ENCODE results near the gene PTPN20.

PTPN20 gene

GRCh38 chr10:47022311-47023131 lies 111.3 kb downstream of the PTPN20 start:
- no peak for DNase-seq

- no peak for DNase-seq
Observed at GRCh38 chr10:47023237-47024045, 112.2 kb downstream of the PTPN20 start.

- no peak for DNase-seq
Observed at GRCh38 chr10:47024046-47024322, 112.8 kb downstream of the PTPN20 start.

GRCh38 chr10:47024399-47025252 lies 113.4 kb downstream of the PTPN20 start:
- peak; percentile 40 for DNase-seq

- DNase-seq, result no peak
Observed at GRCh38 chr10:47025253-47025539, 114.0 kb downstream of the PTPN20 start.

- no peak for DNase-seq
Observed at GRCh38 chr10:47025540-47026300, 114.5 kb downstream of the PTPN20 start.

GRCh38 chr10:47026301-47027107 lies 115.3 kb downstream of the PTPN20 start:
- no peak for DNase-seq

GRCh38 chr10:47027108-47027783 lies 116.0 kb downstream of the PTPN20 start:
- no peak for DNase-seq

- no peak for DNase-seq
Observed at GRCh38 chr10:47027784-47028260, 116.6 kb downstream of the PTPN20 start.

GRCh38 chr10:47028466-47028865 lies 117.2 kb downstream of the PTPN20 start:
- no peak for DNase-seq

GRCh38 chr10:47029181-47030009 lies 118.2 kb downstream of the PTPN20 start:
- no peak for DNase-seq

- DNase-seq, result no peak
Observed at GRCh38 chr10:47030191-47030703, 119.0 kb downstream of the PTPN20 start.

- DNase-seq, result no peak
Observed at GRCh38 chr10:47031211-47031900, 120.1 kb downstream of the PTPN20 start.

- DNase-seq, result no peak
Observed at GRCh38 chr10:47031901-47032465, 120.8 kb downstream of the PTPN20 start.

GRCh38 chr10:47033081-47033480 lies 121.9 kb downstream of the PTPN20 start:
- no peak for DNase-seq

GRCh38 chr10:47033541-47034270 lies 122.5 kb downstream of the PTPN20 start:
- DNase-seq, result no peak

- DNase-seq, result no peak
Observed at GRCh38 chr10:47034441-47035051, 123.3 kb downstream of the PTPN20 start.

Data from stimulated activated naive CD4-positive, alpha-beta T cell treated with Interleukin-2 at 50 U/mL for 16 hours (primary cell).